ENCODE measurements around the gene ELOVL5.

Gene ELOVL5

GRCh38 chr6:53360093-53360912 lies 11.6 kb upstream of the ELOVL5 start:
- peak overlapping the region; percentile 66 to 83 (median 76) for H3K4me3 ChIP-seq (ENCODE audit: low read depth in 1 of 5, low read length in 5 of 5)

GRCh38 chr6:53359843-53360092 lies 11.0 kb upstream of the ELOVL5 start:
- Histone ChIP-seq H3K9ac (ENCODE audit: low read length in 5 of 5) (peak overlapping the region; percentile 74 to 84 (median 77)), H3K9me3 (ENCODE audit: control insufficient read depth in 5 of 5, low read length in 5 of 5) (no peaks in the 10 kb centered on the region), H3K4me3 (ENCODE audit: low read depth in 1 of 5, low read length in 5 of 5) (peak overlapping the region; percentile 66 to 83 (median 76)), H3K27me3 (ENCODE audit: control insufficient read depth in 5 of 5, insufficient read depth in 4 of 5, low read length in 5 of 5) (no peaks in the 10 kb centered on the region), H3K4me1 (ENCODE audit: control insufficient read depth in 5 of 5, insufficient read depth in 5 of 5, low read length in 5 of 5) (peaks cover 0 to 20% (median 17%) of the 10 kb centered on the region in 5 donors), H3K36me3 (ENCODE audit: control insufficient read depth in 5 of 5, insufficient read depth in 5 of 5, low read length in 5 of 5) (no peaks in the 10 kb centered on the region), H3K27ac (ENCODE audit: low read depth, low read length) (peak overlapping the region; percentile 98)

More at GRCh38 chr6:53360093-53360912, 11.6 kb upstream of the ELOVL5 start:
- Histone ChIP-seq H3K9ac (ENCODE audit: low read length in 5 of 5) (peak overlapping the region; percentile 74 to 84 (median 77)), H3K4me1 (ENCODE audit: control insufficient read depth in 5 of 5, insufficient read depth in 5 of 5, low read length in 5 of 5) (peaks cover 0 to 20% (median 17%) of the 10 kb centered on the region in 5 donors), H3K9me3 (ENCODE audit: control insufficient read depth in 5 of 5, low read length in 5 of 5) (no peaks in the 10 kb centered on the region), H3K27me3 (ENCODE audit: control insufficient read depth in 5 of 5, insufficient read depth in 4 of 5, low read length in 5 of 5) (no peaks in the 10 kb centered on the region), H3K36me3 (ENCODE audit: control insufficient read depth in 5 of 5, insufficient read depth in 5 of 5, low read length in 5 of 5) (no peaks in the 10 kb centered on the region), H3K27ac (ENCODE audit: low read depth, low read length) (peak overlapping the region; percentile 98)

DNA sequence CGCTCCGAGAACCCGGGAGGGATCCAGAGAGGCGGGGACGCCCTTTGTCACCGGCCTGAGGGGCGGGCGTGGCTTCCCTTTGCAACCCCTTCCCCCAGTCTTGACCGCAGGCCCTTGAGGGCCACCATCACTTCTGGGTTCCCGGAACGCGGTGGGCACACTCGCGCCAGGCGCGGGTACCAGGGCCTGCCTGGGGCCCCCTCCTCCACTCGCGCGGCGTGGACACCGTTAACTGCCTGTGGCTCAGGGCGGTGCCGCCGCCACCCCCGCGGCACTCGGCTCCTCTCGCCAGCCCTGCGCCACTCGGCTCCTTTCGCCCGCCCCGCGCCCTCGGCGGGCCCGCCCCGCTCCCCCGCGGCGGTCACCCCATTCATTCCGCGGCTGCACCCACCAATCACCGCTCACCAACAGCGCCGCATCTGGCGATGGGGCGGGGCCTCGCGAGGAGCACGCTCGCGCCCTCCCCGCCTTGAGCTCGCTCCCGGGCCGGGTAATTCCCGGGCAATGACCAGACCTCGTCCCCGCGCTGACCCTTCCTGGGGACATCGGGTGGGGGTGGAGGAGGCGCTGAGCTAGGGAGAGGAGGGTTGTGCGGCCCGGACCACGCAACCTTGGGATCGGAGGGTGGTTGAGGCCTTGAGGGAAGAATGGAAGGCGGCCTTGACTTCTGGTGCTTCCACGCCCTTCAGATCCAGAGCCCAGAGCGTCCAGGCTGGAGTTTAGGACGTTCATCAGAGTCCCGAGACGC lies 10.5 kb upstream of the ELOVL5 start:
- peaks cover 0 to 20% (median 17%) of the 10 kb centered on the region in 5 donors for H3K4me1 ChIP-seq (ENCODE audit: control insufficient read depth in 5 of 5, insufficient read depth in 5 of 5, low read length in 5 of 5)
- peak overlapping the region; percentile 75 to 91 (median 84) for H3K9ac ChIP-seq (ENCODE audit: low read length in 5 of 5)
- H3K4me3 ChIP-seq (ENCODE audit: low read depth in 1 of 5, low read length in 5 of 5) = peak overlapping the region; percentile 66 to 83 (median 76)
- no peaks in the 10 kb centered on the region for H3K27me3 ChIP-seq (ENCODE audit: control insufficient read depth in 5 of 5, insufficient read depth in 4 of 5, low read length in 5 of 5)
- no peaks in the 10 kb centered on the region for H3K9me3 ChIP-seq (ENCODE audit: control insufficient read depth in 5 of 5, low read length in 5 of 5)
- H3K36me3 ChIP-seq (ENCODE audit: control insufficient read depth in 5 of 5, insufficient read depth in 5 of 5, low read length in 5 of 5) = no peaks in the 10 kb centered on the region
- peak overlapping the region; percentile 98 for H3K27ac ChIP-seq (ENCODE audit: low read depth, low read length)

DNA sequence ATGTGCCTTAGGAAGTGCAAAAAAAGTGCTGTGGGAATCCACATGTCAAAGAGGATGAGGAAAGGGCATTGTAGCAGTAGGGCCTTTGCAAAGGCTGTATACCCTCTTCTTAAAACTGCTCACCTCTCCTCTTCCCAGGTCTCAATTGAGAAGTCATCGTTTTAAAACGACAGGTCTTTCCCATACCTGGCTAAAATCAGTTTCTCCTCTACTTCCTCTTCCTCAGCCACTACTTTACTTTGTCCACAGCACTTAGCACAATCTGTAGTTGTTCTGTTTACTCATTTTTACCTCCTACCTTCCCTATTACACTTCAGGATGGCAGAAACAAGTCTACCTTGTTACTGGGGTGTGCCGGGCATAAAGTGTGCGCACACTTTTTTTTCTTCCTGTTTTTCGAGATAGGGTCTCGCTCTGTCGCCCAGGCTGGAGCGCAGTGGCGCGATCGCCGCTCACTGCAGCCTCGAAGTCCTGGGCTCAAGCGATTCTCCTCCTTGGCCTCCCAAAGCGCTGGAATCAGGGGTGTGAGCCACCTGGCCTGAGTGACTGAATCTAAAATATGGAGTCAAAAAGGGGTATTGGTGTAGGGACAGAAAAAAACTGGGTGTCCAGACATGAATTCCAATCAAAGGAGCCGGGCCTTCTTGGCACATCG lies 9.8 kb upstream of the ELOVL5 start:
- H3K36me3 ChIP-seq (ENCODE audit: control insufficient read depth in 5 of 5, insufficient read depth in 5 of 5, low read length in 5 of 5) = no peaks in the 10 kb centered on the region
- H3K27ac ChIP-seq (ENCODE audit: low read depth, low read length) = peak overlapping the region; percentile 98
- no peaks in the 10 kb centered on the region for H3K27me3 ChIP-seq (ENCODE audit: control insufficient read depth in 5 of 5, insufficient read depth in 4 of 5, low read length in 5 of 5)
- H3K4me1 ChIP-seq (ENCODE audit: control insufficient read depth in 5 of 5, insufficient read depth in 5 of 5, low read length in 5 of 5) = peaks cover 0 to 25% (median 17%) of the 10 kb centered on the region in 5 donors
- peak overlapping the region in 4 of 5 donors; percentile 75 to 91 (median 81) for H3K9ac ChIP-seq (ENCODE audit: low read length in 5 of 5)
- peak overlapping the region; percentile 66 to 83 (median 71) for H3K4me3 ChIP-seq (ENCODE audit: low read depth in 1 of 5, low read length in 5 of 5)
- H3K9me3 ChIP-seq (ENCODE audit: control insufficient read depth in 5 of 5, low read length in 5 of 5) = no peaks in the 10 kb centered on the region

DNA sequence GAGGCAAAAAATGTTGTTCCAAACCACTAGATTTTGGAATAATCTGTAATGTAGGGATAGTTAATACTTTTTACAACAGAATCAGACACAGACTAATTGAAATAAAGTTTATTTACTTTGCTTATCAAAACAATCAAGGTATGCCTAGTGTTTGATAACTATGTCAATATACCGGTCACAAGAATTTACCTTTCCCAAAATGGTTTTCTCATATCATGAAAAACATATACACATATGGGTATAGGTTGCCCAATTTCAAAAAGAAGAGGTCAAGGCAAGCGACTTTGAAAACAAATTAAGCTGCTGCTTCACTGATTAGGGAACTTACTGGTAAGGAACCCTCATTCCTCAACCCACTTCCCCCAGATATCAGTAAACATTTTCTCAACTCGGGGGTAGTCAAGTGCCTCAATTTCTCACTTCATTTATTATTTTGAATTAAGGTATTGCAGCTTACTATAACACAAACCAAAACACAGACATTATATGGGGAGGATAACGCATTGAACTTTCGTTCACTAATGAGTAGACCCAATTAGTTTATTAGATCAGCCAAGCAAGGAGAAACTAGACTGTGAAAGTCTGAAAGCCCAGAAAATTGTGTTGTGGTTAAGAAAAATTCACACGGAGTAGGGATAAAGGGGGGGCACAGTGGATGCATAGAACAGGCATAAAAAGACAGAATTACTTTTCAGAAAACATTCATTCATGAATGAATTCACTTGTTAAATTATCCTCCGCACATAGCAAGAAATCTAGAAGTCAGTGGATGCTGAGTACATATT lies 9.0 kb upstream of the ELOVL5 start:
- peak overlapping the region; percentile 98 for H3K27ac ChIP-seq (ENCODE audit: low read depth, low read length)
- no peak overlapping the region for H3K9ac ChIP-seq (ENCODE audit: low read length in 5 of 5)
- no peak overlapping the region for H3K4me3 ChIP-seq (ENCODE audit: low read depth in 1 of 5, low read length in 5 of 5)
- H3K36me3 ChIP-seq (ENCODE audit: control insufficient read depth in 5 of 5, insufficient read depth in 5 of 5, low read length in 5 of 5) = no peaks in the 10 kb centered on the region
- H3K9me3 ChIP-seq (ENCODE audit: control insufficient read depth in 5 of 5, low read length in 5 of 5) = no peaks in the 10 kb centered on the region
- no peaks in the 10 kb centered on the region for H3K27me3 ChIP-seq (ENCODE audit: control insufficient read depth in 5 of 5, insufficient read depth in 4 of 5, low read length in 5 of 5)
- peaks cover 0 to 26% (median 20%) of the 10 kb centered on the region in 5 donors for H3K4me1 ChIP-seq (ENCODE audit: control insufficient read depth in 5 of 5, insufficient read depth in 5 of 5, low read length in 5 of 5)

- Histone ChIP-seq H3K27ac (ENCODE audit: low read depth, low read length) (peak overlapping the region; percentile 45), H3K9ac (ENCODE audit: low read length in 5 of 5) (no peak overlapping the region), H3K27me3 (ENCODE audit: control insufficient read depth in 5 of 5, insufficient read depth in 4 of 5, low read length in 5 of 5) (no peaks in the 10 kb centered on the region), H3K4me3 (ENCODE audit: low read depth in 1 of 5, low read length in 5 of 5) (no peak overlapping the region), H3K4me1 (ENCODE audit: control insufficient read depth in 5 of 5, insufficient read depth in 5 of 5, low read length in 5 of 5) (peaks cover 2 to 16% (median 11%) of the 10 kb centered on the region in 5 donors), H3K9me3 (ENCODE audit: control insufficient read depth in 5 of 5, low read length in 5 of 5) (no peaks in the 10 kb centered on the region), H3K36me3 (ENCODE audit: control insufficient read depth in 5 of 5, insufficient read depth in 5 of 5, low read length in 5 of 5) (no peaks in the 10 kb centered on the region)
Measured at GRCh38 chr6:53353624-53354023, 4.9 kb upstream of the ELOVL5 start.

GRCh38 chr6:53352360-53352759 lies 3.6 kb upstream of the ELOVL5 start:
- H3K9me3 ChIP-seq (ENCODE audit: control insufficient read depth in 5 of 5, low read length in 5 of 5) = no peaks in the 10 kb centered on the region
- peaks cover 2 to 13% (median 10%) of the 10 kb centered on the region in 5 donors for H3K4me1 ChIP-seq (ENCODE audit: control insufficient read depth in 5 of 5, insufficient read depth in 5 of 5, low read length in 5 of 5)
- H3K4me3 ChIP-seq (ENCODE audit: low read depth in 1 of 5, low read length in 5 of 5) = no peak overlapping the region
- H3K36me3 ChIP-seq (ENCODE audit: control insufficient read depth in 5 of 5, insufficient read depth in 5 of 5, low read length in 5 of 5) = no peaks in the 10 kb centered on the region
- no peak overlapping the region for H3K27ac ChIP-seq (ENCODE audit: low read depth, low read length)
- no peak overlapping the region for H3K9ac ChIP-seq (ENCODE audit: low read length in 5 of 5)
- H3K27me3 ChIP-seq (ENCODE audit: control insufficient read depth in 5 of 5, insufficient read depth in 4 of 5, low read length in 5 of 5) = no peaks in the 10 kb centered on the region

DNA sequence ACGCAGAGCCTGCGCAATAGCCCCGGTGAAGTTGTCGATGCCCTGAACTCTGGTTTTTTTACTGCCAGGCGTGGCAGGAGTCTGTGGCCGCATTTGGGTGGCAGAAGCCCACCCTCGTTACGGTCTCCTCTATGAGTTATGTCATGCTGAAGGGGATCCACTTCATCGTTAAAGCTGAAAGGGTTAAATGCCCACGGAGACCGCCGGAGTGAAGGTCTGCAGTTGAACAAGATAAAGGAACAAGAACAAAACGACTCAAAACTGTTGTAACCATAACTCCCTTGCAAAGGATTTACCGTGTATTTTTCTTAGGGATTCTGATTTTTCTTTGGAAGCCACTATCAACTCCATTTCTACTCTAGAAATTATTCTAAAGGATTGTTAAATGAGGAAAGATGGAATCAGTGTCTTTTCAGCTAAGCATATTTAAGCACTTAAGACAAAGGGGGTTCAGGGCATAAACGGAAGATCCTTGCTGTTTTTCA lies 501 bp upstream of the ELOVL5 start:
- Histone ChIP-seq H3K4me1 (ENCODE audit: control insufficient read depth in 5 of 5, insufficient read depth in 5 of 5, low read length in 5 of 5) (peaks cover 4 to 41% (median 39%) of the 10 kb centered on the region in 5 donors), H3K36me3 (ENCODE audit: control insufficient read depth in 5 of 5, insufficient read depth in 5 of 5, low read length in 5 of 5) (peaks cover 0 to 7% (median 3%) of the 10 kb centered on the region in 5 donors), H3K4me3 (ENCODE audit: low read depth in 1 of 5, low read length in 5 of 5) (peak overlapping the region; percentile 87 to 96 (median 93)), H3K9ac (ENCODE audit: low read length in 5 of 5) (peak overlapping the region; percentile 80 to 97 (median 91)), H3K27ac (ENCODE audit: low read depth, low read length) (peak overlapping the region; percentile 99), H3K27me3 (ENCODE audit: control insufficient read depth in 5 of 5, insufficient read depth in 4 of 5, low read length in 5 of 5) (no peaks in the 10 kb centered on the region), H3K9me3 (ENCODE audit: control insufficient read depth in 5 of 5, low read length in 5 of 5) (no peaks in the 10 kb centered on the region)

DNA sequence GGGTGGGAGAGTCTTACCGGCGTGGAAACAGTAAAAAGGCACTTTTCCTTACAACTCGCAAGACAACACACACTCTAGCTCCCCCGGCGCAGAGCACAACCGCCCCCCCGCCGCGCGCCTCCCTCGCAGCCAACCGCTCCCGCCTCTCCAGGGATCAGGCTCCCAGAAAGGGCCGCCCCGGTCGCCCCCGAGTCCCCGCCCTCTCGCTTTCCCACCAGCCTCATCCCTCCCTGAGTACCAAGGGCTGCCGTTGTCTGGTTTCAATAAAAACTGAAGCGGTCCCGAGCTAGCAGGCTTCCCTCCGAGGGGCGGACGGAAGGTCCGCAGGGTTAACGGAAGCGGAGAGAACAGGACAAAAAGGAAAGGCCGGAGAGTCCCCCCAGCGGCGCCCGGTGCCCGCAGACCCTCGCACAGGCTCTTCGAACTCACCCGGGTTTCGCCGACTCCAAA lies 804 bp downstream of the ELOVL5 start:
- Histone ChIP-seq H3K4me1 (ENCODE audit: control insufficient read depth in 5 of 5, insufficient read depth in 5 of 5, low read length in 5 of 5) (peaks cover 4 to 47% (median 39%) of the 10 kb centered on the region in 5 donors), H3K27ac (ENCODE audit: low read depth, low read length) (peak overlapping the region; percentile 99), H3K9me3 (ENCODE audit: control insufficient read depth in 5 of 5, low read length in 5 of 5) (no peaks in the 10 kb centered on the region), H3K36me3 (ENCODE audit: control insufficient read depth in 5 of 5, insufficient read depth in 5 of 5, low read length in 5 of 5) (peaks cover 0 to 7% (median 3%) of the 10 kb centered on the region in 5 donors), H3K27me3 (ENCODE audit: control insufficient read depth in 5 of 5, insufficient read depth in 4 of 5, low read length in 5 of 5) (no peaks in the 10 kb centered on the region), H3K4me3 (ENCODE audit: low read depth in 1 of 5, low read length in 5 of 5) (peak overlapping the region; percentile 87 to 98 (median 94)), H3K9ac (ENCODE audit: low read length in 5 of 5) (peak overlapping the region; percentile 57 to 100 (median 97))

All from subcutaneous abdominal adipose tissue (tissue), 5 donors.